SW 1271 (cell line): Measurements from ENCODE around the gene MARK4.
"Not testable (repeated sequence)": the region's sequence is repeated elsewhere in the genome, so short reads cannot be mapped to it uniquely, and the experiment has no call there.

ENCODE experiments used
- DNase-seq, 2 experiments: peaks; one replicate each; lab custom pipeline; 2025; lab: John Stamatoyannopoulos, UW

The MARK4 gene

DNA sequence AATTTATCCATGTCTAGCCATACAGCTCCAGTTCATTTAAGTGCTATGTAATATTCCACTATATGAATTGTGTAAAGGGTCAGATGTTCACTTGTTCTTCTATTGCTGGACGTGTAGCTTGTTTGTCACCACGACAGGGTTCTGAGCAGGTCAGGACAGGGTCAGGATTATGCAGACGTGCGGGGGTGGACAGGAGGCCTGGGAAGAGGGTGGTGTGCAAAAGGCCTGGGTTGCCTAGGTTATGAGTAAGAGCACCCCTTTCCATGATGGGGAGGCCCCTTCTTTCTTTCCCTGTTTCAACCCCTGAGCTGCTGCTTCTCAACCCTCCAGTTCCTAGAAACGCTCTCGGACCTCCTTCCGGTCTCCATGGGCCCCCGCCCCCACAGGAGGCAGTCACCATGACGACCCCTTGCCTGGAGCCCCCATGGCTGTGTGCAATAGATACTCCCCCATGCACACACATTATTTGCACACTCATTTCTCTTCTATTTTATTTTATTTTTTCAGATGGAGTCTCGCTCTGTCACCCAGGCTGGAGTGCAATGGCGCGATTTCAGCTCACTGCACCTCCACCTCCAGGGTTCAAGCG lies 7.8 kb upstream of the MARK4 start:
- DNase-seq, result no peak

GRCh38 chr19:45244133-45244794 lies 6.8 kb upstream of the MARK4 start:
- no peak for DNase-seq

- DNase-seq, result no peak
These were observed 5.7 kb upstream of the MARK4 start, which contains the start of gene EXOC3L2 for GRCh38 chr19:45245334-45245787. EXOC3L2 (minus strand) TSS chr19:45245407; CDS start chr19:45239045, 6,362 bp downstream.

DNA sequence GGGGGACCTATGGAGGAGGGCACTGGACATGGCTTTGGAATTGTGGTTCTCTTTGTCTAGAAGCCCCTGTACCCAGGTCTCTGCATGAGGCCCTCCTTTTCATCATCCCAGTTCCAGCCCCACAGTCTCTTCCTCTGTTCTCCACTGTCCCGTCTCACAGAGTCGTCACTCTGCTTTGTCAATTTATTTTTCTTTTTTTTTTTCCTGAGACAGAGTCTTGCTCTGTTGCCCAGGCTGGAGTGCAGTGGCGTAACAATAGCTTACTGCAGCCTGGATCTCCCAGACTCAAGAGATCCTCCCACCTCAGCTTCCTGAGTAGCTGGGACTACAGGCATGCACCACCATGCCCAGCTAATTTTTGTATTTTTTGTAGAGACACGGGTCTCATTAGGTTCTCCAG lies 5.2 kb upstream of the MARK4 start:
- DNase-seq, result no peak

- no peak for DNase-seq
These were observed 3.9 kb upstream of the MARK4 start for GRCh38 chr19:45247136-45247535.

GRCh38 chr19:45249261-45250033 lies 1.6 kb upstream of the MARK4 start:
- DNase-seq, result no peak

- DNase-seq, result no peak
These were observed 747 bp upstream of the MARK4 start for GRCh38 chr19:45250216-45250831.

- DNase-seq, result no peak
These were observed 632 bp downstream of the MARK4 start for GRCh38 chr19:45251452-45252354.

DNA sequence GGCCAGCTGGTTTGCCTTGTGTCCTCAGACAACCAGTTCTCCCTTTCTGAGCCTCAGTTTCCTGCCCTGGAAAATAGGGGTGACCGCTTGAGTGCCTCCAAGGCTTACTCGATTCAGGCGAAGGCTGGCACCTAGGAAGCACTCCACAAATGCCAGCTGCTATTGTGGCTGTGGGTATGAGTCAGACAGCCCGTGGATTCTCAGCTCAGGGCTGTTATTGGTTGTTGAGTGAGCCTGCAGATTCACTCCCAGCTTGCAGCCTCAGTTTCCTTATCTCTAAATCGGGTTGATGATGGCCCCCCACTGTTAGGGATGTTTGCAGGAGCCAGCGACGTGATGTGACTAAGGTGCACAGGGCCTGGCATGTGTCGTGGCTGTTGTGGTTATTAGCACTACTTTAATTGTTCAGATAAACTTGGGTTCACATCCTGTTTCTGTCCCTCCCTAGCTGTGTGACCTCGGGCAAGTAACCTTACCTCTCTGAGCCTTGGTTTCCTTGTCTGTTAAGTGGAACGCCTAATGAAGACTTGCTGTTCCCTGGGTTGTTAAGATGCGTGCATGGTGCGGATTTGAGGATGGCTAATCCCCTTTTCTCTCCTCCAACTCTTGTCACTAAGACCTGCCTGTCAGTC lies 2.4 kb downstream of the MARK4 start:
- DNase-seq, result no peak

DNA sequence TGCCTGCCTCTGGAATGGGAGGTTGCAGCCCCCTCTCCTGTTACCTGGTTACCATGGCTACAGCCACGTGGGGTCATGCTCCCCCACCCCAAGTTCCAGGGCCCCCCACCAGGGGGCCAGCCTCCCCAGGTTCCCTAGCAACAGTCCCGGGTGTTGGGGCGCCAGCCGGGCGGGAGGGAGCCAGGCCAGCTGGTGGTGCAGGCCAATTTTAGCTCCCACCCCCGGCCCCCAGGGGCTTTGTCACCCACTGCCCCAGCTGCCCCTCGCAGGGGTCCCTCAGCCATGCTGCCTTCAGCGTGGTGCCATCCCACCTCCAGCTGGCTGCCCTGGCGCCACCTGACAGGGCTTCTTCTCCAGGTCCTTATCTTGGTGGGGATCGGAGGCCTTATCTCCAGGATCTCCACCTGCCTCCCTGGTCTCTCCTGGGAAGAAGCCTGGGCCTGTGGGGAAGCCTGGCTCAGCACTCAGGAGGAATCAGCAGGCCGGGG lies 3.0 kb downstream of the MARK4 start:
- DNase-seq, result no peak

GRCh38 chr19:45255611-45256157 lies 4.6 kb downstream of the MARK4 start:
- no peak for DNase-seq

GRCh38 chr19:45256836-45257235 lies 5.8 kb downstream of the MARK4 start:
- DNase-seq, result no peak

DNA sequence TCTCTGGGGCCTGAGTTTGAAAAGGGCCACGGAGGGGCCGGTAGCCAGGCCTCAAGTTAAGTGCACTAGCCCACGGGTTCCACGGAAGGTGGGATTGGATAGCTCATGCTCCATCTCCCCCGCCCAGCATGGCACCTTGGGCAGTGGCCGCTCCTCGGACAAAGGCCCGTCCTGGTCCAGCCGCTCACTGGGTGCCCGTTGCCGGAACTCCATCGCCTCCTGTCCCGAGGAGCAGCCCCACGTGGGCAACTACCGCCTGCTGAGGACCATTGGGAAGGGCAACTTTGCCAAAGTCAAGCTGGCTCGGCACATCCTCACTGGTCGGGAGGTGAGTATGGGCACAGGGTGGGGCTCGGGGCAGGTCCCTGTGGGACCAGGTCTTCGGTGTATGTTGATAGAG lies 7.8 kb downstream of the MARK4 start:
- DNase-seq, result no peak

- no peak for DNase-seq
These were observed 11.5 kb downstream of the MARK4 start for GRCh38 chr19:45262570-45262969.

DNA sequence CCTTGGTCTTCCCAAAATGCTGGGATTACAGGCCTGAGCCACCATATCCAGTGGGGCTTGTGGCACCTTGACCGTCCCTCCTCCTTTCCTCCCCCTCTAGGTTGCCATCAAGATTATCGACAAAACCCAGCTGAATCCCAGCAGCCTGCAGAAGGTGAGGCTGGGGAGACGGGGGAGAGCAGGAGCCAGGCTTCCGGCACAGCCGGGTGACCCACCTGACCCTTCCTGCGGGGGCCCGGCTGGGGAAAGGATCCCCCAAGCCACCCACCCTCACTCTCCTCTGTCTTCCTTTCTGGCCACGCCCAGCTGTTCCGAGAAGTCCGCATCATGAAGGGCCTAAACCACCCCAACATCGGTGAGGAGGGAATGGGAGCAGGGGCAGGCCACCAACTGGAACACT lies 11.9 kb downstream of the MARK4 start:
- DNase-seq, result no peak

GRCh38 chr19:45264781-45265317 lies 13.8 kb downstream of the MARK4 start:
- DNase-seq, result no peak

DNA sequence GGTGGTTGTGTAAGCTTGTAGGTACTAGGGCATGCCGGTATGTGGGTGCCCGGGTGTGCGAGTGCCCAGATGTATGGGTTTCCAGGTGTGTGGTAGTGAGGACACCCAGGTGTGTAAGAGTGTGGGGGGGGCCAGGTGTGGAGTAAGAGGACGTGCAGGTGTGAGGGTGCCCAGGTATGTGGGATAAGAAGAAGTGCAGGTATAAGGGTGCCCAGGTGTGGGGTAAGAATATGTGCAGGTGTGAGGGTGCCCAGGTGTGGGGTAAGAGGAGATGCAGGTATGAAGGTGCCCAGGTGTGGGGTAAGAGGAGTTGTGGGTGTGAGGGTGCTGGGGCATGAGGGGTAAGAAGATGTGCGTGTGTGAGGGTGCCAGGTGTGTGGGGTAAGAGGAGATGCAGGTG lies 14.3 kb downstream of the MARK4 start:
- DNase-seq, result no peak

- no peak for DNase-seq
These were observed 16.2 kb downstream of the MARK4 start for GRCh38 chr19:45267296-45267695.

DNA sequence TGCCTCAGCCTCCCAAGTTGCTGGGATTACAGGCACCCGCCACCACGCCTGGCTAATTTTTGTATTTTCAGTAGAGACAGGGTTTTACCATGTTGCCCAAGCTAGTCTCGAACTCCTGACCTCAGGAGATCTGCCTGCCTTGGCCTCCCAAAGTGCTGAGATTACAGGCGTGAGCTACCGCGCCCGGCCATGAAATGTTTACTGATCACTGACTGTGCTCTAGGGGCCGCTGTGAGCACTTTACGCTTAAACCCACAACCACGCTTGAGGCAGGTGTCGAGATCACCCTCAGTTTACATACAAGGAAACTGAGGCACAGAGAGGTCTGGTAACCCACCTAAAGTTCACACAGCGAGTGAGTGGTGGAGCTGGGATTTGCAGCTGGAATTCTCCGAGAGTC lies 18.9 kb downstream of the MARK4 start:
- DNase-seq, result not testable (repeated sequence)

DNA sequence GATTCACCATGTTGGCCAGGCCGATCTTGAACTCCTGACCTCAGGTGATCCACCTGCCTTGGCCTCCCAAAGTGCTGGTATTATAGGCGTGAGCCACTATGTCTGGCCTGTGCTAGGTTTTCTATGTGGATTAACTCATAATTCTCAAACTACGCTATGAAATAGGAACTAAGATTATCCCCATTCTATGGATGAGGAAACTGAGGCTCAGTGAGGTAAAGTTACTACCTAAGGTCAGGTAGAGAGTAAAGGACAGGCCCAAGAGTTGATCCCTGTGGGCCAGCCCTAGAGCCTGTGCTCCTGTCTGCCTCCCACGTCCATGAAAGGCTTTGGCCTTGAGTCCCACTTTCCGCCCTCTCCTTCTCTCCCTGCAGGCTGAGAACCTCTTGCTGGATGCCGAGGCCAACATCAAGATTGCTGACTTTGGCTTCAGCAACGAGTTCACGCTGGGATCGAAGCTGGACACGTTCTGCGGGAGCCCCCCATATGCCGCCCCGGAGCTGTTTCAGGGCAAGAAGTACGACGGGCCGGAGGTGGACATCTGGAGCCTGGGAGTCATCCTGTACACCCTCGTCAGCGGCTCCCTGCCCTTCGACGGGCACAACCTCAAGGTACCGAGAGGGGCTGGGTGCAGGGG lies 20.1 kb downstream of the MARK4 start:
- no peak for DNase-seq
